ENCODE measurements around the gene GMCL1.

Gene GMCL1

GRCh38 chr2:69790601-69790959 is 38.9 kb upstream of the GMCL1 start:
- DNase-seq (ENCODE audit: low spot score) (no peak), ATAC-seq (ENCODE audit: low read depth) (no peak)
- no peaks in the 10 kb centered on the region for H3K4me1 ChIP-seq (ENCODE audit: insufficient read depth, poor library complexity, severe bottlenecking)
- no peak for TF ChIP-seq CTCF (IDR thresholded peaks at IDR 0.05; ENCODE audit: poor library complexity, severe bottlenecking)
- no peak overlapping the region for H3K4me3 ChIP-seq (ENCODE audit: severe bottlenecking)
- H3K27me3 ChIP-seq (ENCODE audit: insufficient read depth, poor library complexity, severe bottlenecking), result no peaks in the 10 kb centered on the region
- H3K9me3 ChIP-seq (ENCODE audit: severe bottlenecking), result no peaks in the 10 kb centered on the region
- H3K36me3 ChIP-seq (ENCODE audit: low read depth), result peaks cover 28% of the 10 kb centered on the region
- no peak overlapping the region for H3K27ac ChIP-seq (ENCODE audit: poor library complexity, severe bottlenecking)

DNA sequence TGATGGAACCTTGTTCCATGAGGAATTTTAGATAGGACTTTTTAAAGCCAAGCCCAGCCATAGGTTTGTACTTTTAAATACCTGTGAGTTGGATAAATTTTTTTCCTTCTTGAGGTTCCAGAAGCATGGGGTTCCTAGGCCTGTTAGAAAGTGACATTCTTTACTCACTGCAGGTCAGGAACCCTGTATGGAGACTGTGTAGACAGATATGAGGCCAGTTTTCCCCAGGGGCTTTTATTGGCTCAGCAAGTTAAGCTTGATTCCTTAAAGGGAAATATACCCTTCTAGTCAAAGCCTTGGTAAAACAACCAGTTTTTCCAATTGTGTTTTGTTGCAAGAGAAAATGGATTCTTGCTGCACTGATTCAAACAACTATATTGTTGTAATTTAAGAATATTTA is 38.4 kb upstream of the GMCL1 start:
- Histone ChIP-seq H3K36me3 (ENCODE audit: low read depth) (peaks cover 28% of the 10 kb centered on the region), H3K4me1 (ENCODE audit: insufficient read depth, poor library complexity, severe bottlenecking) (no peaks in the 10 kb centered on the region), H3K9me3 (ENCODE audit: severe bottlenecking) (no peaks in the 10 kb centered on the region), H3K4me3 (ENCODE audit: severe bottlenecking) (no peak overlapping the region), H3K27ac (ENCODE audit: poor library complexity, severe bottlenecking) (no peak overlapping the region), H3K27me3 (ENCODE audit: insufficient read depth, poor library complexity, severe bottlenecking) (no peaks in the 10 kb centered on the region)
- DNase-seq (ENCODE audit: low spot score) (no peak), ATAC-seq (ENCODE audit: low read depth) (no peak)
- no peak for TF ChIP-seq CTCF (IDR thresholded peaks at IDR 0.05; ENCODE audit: poor library complexity, severe bottlenecking)

DNA sequence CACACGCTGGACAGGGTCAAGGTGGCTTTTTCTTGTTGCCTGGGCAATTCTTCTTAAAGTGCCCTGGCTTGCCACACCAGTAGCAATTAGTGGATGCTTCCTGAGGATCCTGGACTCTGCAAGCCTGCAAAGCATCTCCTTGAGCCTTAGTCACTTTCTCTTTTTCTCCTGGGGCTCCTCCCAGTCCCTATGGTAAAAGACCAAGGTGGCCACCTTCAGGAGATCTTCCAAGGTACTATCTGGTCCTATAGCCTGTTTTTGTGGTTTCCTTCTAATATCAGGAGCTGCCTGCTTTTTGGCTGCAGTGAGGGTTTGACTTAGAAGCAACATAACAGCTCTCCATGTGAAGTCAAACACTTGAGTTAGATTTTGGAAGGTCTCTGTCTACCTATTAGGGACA is 33.3 kb upstream of the GMCL1 start:
- ATAC-seq (ENCODE audit: low read depth) (no peak; the same call in 2 of the 3 replicates), DNase-seq (ENCODE audit: low spot score) (no peak)
- Histone ChIP-seq H3K27ac (ENCODE audit: poor library complexity, severe bottlenecking) (no peak overlapping the region), H3K36me3 (ENCODE audit: low read depth) (peaks cover 2% of the 10 kb centered on the region; the same call in 1 of the 2 replicates), H3K4me3 (ENCODE audit: severe bottlenecking) (no peak overlapping the region), H3K27me3 (ENCODE audit: insufficient read depth, poor library complexity, severe bottlenecking) (no peaks in the 10 kb centered on the region), H3K9me3 (ENCODE audit: severe bottlenecking) (no peaks in the 10 kb centered on the region), H3K4me1 (ENCODE audit: insufficient read depth, poor library complexity, severe bottlenecking) (peaks cover 9% of the 10 kb centered on the region)
- TF ChIP-seq CTCF (IDR thresholded peaks at IDR 0.05; ENCODE audit: poor library complexity, severe bottlenecking), result no peak

DNA sequence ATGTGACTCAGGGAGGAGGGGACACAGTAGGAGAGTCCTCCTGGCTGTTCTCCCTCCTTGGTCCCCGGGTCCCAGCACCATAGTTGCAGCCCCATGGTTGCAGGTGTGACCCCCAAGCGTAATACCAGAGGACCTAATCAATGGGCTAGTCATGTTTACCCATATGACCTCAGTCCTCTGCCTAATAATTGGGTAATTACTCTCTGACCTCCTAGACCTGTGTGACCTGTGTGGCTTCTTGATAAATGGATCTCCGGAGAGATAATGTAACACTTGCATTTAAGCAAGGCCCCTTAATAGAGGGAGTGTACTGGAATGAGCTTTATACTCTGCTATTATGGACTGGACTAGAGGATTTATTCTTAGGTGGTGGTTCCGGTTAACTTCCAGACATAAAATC is 32.2 kb upstream of the GMCL1 start:
- no peaks in the 10 kb centered on the region for H3K9me3 ChIP-seq (ENCODE audit: severe bottlenecking)
- DNase-seq (ENCODE audit: low spot score) (no peak), ATAC-seq (ENCODE audit: low read depth) (no peak)
- no peak for TF ChIP-seq CTCF (IDR thresholded peaks at IDR 0.05; ENCODE audit: poor library complexity, severe bottlenecking)
- H3K27me3 ChIP-seq (ENCODE audit: insufficient read depth, poor library complexity, severe bottlenecking), result no peaks in the 10 kb centered on the region
- H3K36me3 ChIP-seq (ENCODE audit: low read depth), result peaks cover 2% of the 10 kb centered on the region; the same call in 1 of the 2 replicates
- no peak overlapping the region for H3K27ac ChIP-seq (ENCODE audit: poor library complexity, severe bottlenecking)
- no peak overlapping the region for H3K4me3 ChIP-seq (ENCODE audit: severe bottlenecking)
- peaks cover 9% of the 10 kb centered on the region for H3K4me1 ChIP-seq (ENCODE audit: insufficient read depth, poor library complexity, severe bottlenecking)

DNA sequence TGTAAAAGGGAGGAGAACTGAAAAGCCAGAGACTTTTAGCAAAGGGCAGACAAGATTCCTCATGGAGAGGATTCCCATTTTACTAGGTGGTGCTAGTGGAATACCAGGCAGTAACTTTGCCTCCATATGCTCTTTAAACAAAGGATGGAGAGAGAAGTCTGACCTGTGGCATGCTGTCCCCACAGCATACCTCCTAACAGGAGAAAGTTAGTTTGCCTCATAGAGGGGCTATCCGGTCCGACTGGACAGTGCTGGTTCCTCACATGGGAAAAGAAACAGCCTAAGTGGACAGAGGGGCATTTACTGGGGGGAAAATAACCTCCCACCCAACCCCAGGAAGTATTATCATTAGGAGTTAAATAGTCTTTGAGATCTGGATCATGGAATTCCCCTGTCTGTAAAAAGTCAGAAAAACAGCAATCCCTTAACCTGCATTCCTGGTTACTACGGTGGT is 31.6 kb upstream of the GMCL1 start:
- no peak overlapping the region for H3K4me3 ChIP-seq (ENCODE audit: severe bottlenecking)
- no peak for TF ChIP-seq CTCF (IDR thresholded peaks at IDR 0.05; ENCODE audit: poor library complexity, severe bottlenecking)
- peak; percentile 4; the same call in 1 of the 3 replicates for ATAC-seq (ENCODE audit: low read depth)

More for the DNA sequence above, 31.6 kb upstream of the GMCL1 start:
- Histone ChIP-seq H3K9me3 (ENCODE audit: severe bottlenecking) (no peaks in the 10 kb centered on the region), H3K36me3 (ENCODE audit: low read depth) (peaks cover 2% of the 10 kb centered on the region; the same call in 1 of the 2 replicates), H3K27ac (ENCODE audit: poor library complexity, severe bottlenecking) (peak overlapping the region; percentile 64), H3K27me3 (ENCODE audit: insufficient read depth, poor library complexity, severe bottlenecking) (no peaks in the 10 kb centered on the region), H3K4me1 (ENCODE audit: insufficient read depth, poor library complexity, severe bottlenecking) (peaks cover 9% of the 10 kb centered on the region)
- no peak for DNase-seq (ENCODE audit: low spot score)
